Chondrocyte (in vitro differentiated cells): ENCODE data around the gene ZNHIT2. TPM values are rescaled to one million over a fixed set of nuclear protein-coding genes. Genes with fewer than 3 reads are reported as not detected.

Source experiments
- DNase-seq: peaks from one replicate; pipeline ENCODE4 v3.0.0; 2021; ENCODE audit warnings: mixed read lengths, low spot score
- H3K27ac Mint-ChIP-seq: one replicate; pipeline ENCODE4 v1.8.0; 2021; ENCODE audit warnings: mild to moderate bottlenecking, moderate library complexity, mixed read lengths; ENCODE audit not compliant: unreplicated experiment
- H3K27me3 Mint-ChIP-seq: 2 replicates; pipeline ENCODE4 v1.8.0; 2021; ENCODE audit warnings: low read depth, mixed read lengths
- H3K36me3 Mint-ChIP-seq: 2 replicates; pipeline ENCODE4 v1.8.0; 2021; ENCODE audit warnings: low read depth, mixed read lengths
- H3K4me1 Mint-ChIP-seq: 2 replicates; pipeline ENCODE4 v1.8.0; 2021; ENCODE audit warnings: low read depth, mild to moderate bottlenecking, mixed read lengths
- H3K4me3 Mint-ChIP-seq: one replicate; pipeline ENCODE4 v1.8.0; 2021; ENCODE audit warnings: mild to moderate bottlenecking, moderate library complexity, mixed read lengths; ENCODE audit not compliant: unreplicated experiment
- H3K9me3 Mint-ChIP-seq: 2 replicates; pipeline ENCODE4 v1.8.0; 2021; ENCODE audit warnings: low read depth, mixed read lengths
- total RNA-seq: library from RNA; stranded (reverse); gene quantifications from 3 replicates; pipeline ENCODE4 v1.2.1, GENCODE V29; 2021
- TF ChIP-seq, protein P1 (sequence below): fragments of 200-600 bp; sonication (generic); IDR thresholded peaks from 2 replicates; pipeline ENCODE4 v1.5.0; 2021; ENCODE audit warnings: antibody characterized with exemption, mild to moderate bottlenecking, moderate library complexity

The ZNHIT2 gene
- total RNA-seq, 1 donor from 2014 or later = 7.9 TPM

DNA sequence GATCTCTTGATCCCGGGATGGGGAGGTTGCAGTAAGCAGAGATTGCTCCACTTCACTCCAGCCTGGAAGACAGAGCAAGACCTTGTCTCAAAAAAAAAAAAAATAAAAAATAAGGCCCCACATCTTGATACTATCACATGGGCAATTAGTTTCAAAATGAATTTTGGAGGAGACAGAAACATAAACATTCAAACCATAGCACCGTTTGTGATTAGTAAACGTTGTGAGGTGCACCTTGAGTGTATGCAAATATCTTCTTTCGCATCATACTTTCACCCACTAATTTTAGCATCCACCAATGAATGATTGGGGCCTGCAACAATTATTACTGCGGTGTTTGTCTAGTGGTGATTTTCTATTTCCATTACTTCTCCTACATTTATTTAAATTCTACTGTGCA lies 41.5 kb upstream of the ZNHIT2 start:
- Mint-ChIP-seq H3K9me3 (no peaks in the 10 kb centered on the region), H3K27ac (no peak overlapping the region)
- DNase-seq = no peak

DNA sequence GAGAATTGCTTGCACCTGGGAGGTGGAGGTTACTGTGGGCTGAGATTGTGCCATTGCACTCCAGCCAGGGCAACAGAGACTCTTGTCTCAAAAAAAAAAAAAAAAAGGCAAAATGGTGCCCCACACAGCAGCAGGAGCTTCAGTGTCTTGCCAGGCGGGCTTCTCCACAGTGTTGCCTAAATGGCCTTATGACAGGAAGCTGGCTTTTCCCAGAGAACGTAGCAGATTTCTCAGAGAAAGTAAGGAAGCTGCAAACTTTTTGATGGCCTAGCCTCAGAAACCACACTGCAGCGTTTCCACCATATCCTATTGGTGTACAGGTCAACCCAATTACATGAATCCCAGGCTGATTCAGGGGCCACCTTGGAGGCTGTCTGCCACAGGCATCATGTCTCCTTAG lies 39.8 kb upstream of the ZNHIT2 start:
- Mint-ChIP-seq H3K9me3 (no peaks in the 10 kb centered on the region), H3K27me3 (peaks cover 2% of the 10 kb centered on the region), H3K27ac (no peak overlapping the region), H3K4me1 (no peaks in the 10 kb centered on the region), H3K4me3 (no peak overlapping the region), H3K36me3 (no peaks in the 10 kb centered on the region)
- no peak for DNase-seq
- TF ChIP-seq, protein P1, sequence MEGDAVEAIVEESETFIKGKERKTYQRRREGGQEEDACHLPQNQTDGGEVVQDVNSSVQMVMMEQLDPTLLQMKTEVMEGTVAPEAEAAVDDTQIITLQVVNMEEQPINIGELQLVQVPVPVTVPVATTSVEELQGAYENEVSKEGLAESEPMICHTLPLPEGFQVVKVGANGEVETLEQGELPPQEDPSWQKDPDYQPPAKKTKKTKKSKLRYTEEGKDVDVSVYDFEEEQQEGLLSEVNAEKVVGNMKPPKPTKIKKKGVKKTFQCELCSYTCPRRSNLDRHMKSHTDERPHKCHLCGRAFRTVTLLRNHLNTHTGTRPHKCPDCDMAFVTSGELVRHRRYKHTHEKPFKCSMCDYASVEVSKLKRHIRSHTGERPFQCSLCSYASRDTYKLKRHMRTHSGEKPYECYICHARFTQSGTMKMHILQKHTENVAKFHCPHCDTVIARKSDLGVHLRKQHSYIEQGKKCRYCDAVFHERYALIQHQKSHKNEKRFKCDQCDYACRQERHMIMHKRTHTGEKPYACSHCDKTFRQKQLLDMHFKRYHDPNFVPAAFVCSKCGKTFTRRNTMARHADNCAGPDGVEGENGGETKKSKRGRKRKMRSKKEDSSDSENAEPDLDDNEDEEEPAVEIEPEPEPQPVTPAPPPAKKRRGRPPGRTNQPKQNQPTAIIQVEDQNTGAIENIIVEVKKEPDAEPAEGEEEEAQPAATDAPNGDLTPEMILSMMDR = no peak

More for the DNA sequence above, 41.5 kb upstream of the ZNHIT2 start:
- TF ChIP-seq, protein P1 = no peak
- Mint-ChIP-seq H3K27me3 (peaks cover 2% of the 10 kb centered on the region), H3K4me3 (no peak overlapping the region), H3K36me3 (no peaks in the 10 kb centered on the region), H3K4me1 (no peaks in the 10 kb centered on the region)

DNA sequence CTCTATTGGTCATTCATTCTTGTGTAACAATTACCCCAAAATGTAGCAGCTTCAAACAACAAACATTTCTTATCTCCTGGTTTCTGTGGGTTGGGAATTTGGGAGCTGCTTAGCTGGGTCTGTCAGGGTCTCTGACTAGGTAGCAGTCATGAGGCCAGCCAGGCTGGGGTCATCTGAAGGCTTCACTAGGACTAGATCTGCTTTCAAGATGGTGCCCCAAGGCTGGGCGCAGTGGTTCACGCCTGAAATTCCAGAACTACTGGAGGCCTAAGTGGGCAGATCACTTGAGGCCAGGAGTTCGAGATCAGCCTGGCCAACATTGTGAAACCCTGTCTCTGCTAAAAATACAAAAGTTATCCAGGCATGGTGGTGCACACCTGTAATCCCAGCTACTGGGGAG lies 39.4 kb upstream of the ZNHIT2 start:
- H3K27ac Mint-ChIP-seq = no peak overlapping the region
- H3K9me3 Mint-ChIP-seq = no peaks in the 10 kb centered on the region
- no peak overlapping the region for H3K4me3 Mint-ChIP-seq
- no peaks in the 10 kb centered on the region for H3K4me1 Mint-ChIP-seq
- H3K27me3 Mint-ChIP-seq = peaks cover 2% of the 10 kb centered on the region
- TF ChIP-seq, protein P1 = no peak
- no peak for DNase-seq
- no peaks in the 10 kb centered on the region for H3K36me3 Mint-ChIP-seq

DNA sequence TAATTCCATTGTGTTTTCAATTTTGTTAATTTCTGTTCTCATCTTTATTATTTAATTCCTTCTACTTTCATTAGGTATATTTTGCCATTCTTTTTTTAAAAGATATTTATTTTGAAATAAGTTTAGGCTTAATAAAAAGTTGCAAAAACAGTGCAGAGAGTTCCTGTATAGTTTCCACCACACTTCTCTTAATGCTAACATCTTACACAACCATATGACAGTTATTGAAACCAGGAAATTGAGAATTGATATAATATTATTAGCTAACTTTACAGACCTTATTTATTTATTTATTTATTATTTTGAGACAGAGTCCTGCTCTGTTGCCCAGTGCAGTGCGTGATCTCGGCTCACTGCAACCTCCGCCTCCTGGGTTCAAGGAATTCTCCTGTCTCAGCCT lies 38.8 kb upstream of the ZNHIT2 start:
- no peaks in the 10 kb centered on the region for H3K36me3 Mint-ChIP-seq
- H3K4me1 Mint-ChIP-seq = peaks cover under 1% of the 10 kb centered on the region
- no peak overlapping the region for H3K27ac Mint-ChIP-seq
- no peak for DNase-seq
- TF ChIP-seq, protein P1 = no peak
- H3K9me3 Mint-ChIP-seq = no peaks in the 10 kb centered on the region
- H3K4me3 Mint-ChIP-seq = no peak overlapping the region
- H3K27me3 Mint-ChIP-seq = peaks cover 2% of the 10 kb centered on the region

DNA sequence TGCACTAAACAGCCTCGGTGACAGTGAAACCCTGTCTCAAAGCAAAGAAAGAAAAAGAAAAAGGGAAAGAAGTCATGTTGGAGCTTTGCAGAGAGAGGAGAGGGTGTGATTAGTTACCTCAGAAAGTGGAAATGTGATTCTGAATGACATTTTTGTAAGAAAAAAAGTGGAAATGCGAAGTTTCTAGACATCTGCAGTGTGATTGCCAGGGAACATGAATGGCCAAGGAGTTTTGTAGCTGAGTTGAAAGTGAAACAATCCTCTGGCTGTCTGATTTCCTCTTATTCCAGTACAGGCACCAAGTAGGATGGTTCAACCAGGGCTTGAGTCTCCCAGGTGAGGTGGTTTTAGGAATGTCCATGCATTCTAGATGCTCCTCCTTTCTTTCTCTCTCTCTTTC lies 34.6 kb upstream of the ZNHIT2 start:
- DNase-seq = no peak
- H3K4me1 Mint-ChIP-seq = peaks cover 17% of the 10 kb centered on the region
- no peak overlapping the region for H3K27ac Mint-ChIP-seq
- H3K36me3 Mint-ChIP-seq = no peaks in the 10 kb centered on the region
- no peaks in the 10 kb centered on the region for H3K9me3 Mint-ChIP-seq
- no peak overlapping the region for H3K4me3 Mint-ChIP-seq
- TF ChIP-seq, protein P1 = no peak
- no peaks in the 10 kb centered on the region for H3K27me3 Mint-ChIP-seq
